ENCODE results near the gene TFEB. TPM values are rescaled to one million over a fixed set of nuclear protein-coding genes. Genes with fewer than 3 reads are reported as not detected.

Gene TFEB
- total RNA-seq, 2 experiments from 2014 or later = 14.9 to 15.0 TPM

DNA sequence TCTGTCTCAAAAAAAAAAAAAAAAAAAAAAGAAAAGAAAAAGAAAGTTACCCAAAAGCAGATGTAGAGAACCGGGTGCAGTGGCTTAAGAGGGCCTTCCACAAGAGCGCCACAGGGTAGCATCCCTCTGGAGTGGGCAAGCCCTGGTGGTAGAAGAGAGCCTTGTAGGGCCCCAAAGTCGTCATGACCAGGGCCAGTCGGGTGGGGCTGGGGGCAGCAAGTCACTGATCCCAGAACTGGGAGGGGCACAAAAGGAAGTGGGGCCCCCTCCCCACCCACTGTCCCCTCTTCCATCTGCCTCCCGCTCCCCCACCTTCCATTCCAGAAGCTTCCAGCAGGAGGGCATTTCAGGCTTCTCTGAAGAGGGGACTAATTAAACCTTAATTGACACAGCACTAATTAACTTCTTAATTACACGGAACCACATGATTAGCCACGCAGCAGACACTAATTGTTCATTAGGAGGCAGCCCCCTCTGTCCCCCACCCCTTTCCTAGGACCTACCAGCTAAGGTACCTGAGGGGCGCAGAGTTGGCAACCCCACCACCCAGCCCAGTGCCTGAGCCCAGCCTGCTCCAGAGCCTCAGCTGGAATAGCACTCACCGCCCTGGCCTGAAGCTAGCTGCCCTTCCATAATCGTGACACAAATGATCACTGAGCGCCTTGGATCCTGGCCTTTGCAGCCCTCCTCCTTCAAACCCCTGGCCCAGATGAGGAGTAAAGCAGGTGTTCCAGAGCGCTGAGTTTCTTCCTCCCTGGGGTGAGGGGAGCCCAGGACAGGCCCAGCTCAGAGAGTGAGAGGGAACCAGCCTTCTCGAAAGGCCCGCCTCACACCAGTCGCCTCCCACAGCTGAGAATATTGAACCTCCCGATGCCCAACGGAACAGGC is 62.3 kb downstream of the TFEB start:
- ChIA-PET CTCF (no interaction called here), POLR2A (no interaction called here)
- no peaks in the 10 kb centered on the region for H3K9me3 Mint-ChIP-seq
- no peak for DNase-seq
- H3K36me3 Mint-ChIP-seq (ENCODE audit: low read depth) = no peaks in the 10 kb centered on the region
- peaks cover 35% of the 10 kb centered on the region for H3K27me3 Mint-ChIP-seq
- H3K4me1 Mint-ChIP-seq = no peaks in the 10 kb centered on the region
- no peak overlapping the region for H3K27ac Mint-ChIP-seq
- no peak overlapping the region for H3K4me3 Mint-ChIP-seq

- Mint-ChIP-seq H3K4me3 (no peak overlapping the region), H3K27ac (no peak overlapping the region), H3K9me3 (no peaks in the 10 kb centered on the region), H3K36me3 (ENCODE audit: low read depth) (no peaks in the 10 kb centered on the region), H3K27me3 (peaks cover 42% of the 10 kb centered on the region), H3K4me1 (no peaks in the 10 kb centered on the region)
- DNase-seq = no peak
- POLR2A ChIA-PET = no interaction called here
- CTCF ChIA-PET = no interaction called here
These were observed 63.4 kb downstream of the TFEB start for GRCh38 chr6:41672016-41672415.

- Mint-ChIP-seq H3K27ac (no peak overlapping the region), H3K36me3 (ENCODE audit: low read depth) (no peaks in the 10 kb centered on the region), H3K9me3 (no peaks in the 10 kb centered on the region), H3K4me1 (no peaks in the 10 kb centered on the region), H3K4me3 (no peak overlapping the region), H3K27me3 (peaks cover 45% of the 10 kb centered on the region)
- no peak for DNase-seq
- ChIA-PET CTCF (interaction anchor here (1.4 kb wide), 1 partner anchor 12 kb away, joined by 7 read pairs; no protein-coding TSS in a partner anchor), POLR2A (no interaction called here)
These were observed 64.0 kb downstream of the TFEB start for GRCh38 chr6:41671376-41671775.

DNA sequence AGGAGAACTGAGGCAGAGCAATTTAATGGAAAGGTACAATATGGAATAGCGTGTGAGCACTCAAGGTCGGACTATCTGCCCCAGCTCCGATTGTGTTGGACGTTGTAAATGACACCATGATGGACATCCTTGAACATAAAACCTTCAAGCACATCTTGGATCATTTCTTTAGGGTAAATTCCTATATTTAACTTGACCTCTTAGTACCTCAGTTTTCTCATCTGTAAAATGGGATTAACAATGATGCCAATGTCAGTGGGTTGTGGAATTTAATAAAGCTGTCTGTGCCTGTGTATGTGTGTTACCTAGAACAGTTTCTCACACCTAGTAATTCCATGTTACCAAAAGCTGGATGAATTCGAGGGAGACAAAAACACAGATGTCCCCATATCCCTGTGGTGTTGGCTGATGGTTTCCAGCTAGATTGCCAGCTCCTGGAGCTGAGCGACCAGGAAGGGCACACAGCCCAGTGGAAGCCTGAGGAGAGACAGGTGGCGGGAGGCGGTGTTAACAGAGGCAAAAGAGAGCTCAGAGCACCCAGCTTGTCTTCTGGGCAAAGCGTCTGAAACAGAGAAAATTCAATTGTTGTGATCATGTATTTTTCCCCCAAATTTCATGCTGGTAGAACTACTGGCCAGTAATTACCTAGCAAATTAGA is 64.6 kb downstream of the TFEB start:
- no peak for DNase-seq
- peaks cover 39% of the 10 kb centered on the region for H3K27me3 Mint-ChIP-seq
- ChIA-PET POLR2A (no interaction called here), CTCF (interaction anchor here (1.4 kb wide), 1 partner anchor 12 kb away, joined by 7 read pairs; no protein-coding TSS in a partner anchor)
- H3K4me1 Mint-ChIP-seq = no peaks in the 10 kb centered on the region
- H3K27ac Mint-ChIP-seq = no peak overlapping the region
- H3K9me3 Mint-ChIP-seq = no peaks in the 10 kb centered on the region
- no peaks in the 10 kb centered on the region for H3K36me3 Mint-ChIP-seq (ENCODE audit: low read depth)
- H3K4me3 Mint-ChIP-seq = no peak overlapping the region

- no peak overlapping the region for H3K4me3 Mint-ChIP-seq
- ChIA-PET POLR2A (interaction anchor here (1.0 kb wide), 1 partner anchor 10 kb away, joined by 3 read pairs; no protein-coding TSS in a partner anchor), CTCF (no interaction called here)
- no peaks in the 10 kb centered on the region for H3K36me3 Mint-ChIP-seq (ENCODE audit: low read depth)
- peaks cover 39% of the 10 kb centered on the region for H3K27me3 Mint-ChIP-seq
- H3K27ac Mint-ChIP-seq = no peak overlapping the region
- DNase-seq = no peak
- H3K4me1 Mint-ChIP-seq = no peaks in the 10 kb centered on the region
- H3K9me3 Mint-ChIP-seq = no peaks in the 10 kb centered on the region
These were observed 66.4 kb downstream of the TFEB start for GRCh38 chr6:41668968-41669367.

- Mint-ChIP-seq H3K9me3 (no peaks in the 10 kb centered on the region), H3K4me3 (no peak overlapping the region), H3K27me3 (peaks cover 47% of the 10 kb centered on the region), H3K36me3 (ENCODE audit: low read depth) (no peaks in the 10 kb centered on the region), H3K27ac (no peak overlapping the region), H3K4me1 (no peaks in the 10 kb centered on the region)
- ChIA-PET CTCF (no interaction called here), POLR2A (no interaction called here)
- DNase-seq = no peak
These were observed 68.2 kb downstream of the TFEB start for GRCh38 chr6:41667195-41667594.

DNA sequence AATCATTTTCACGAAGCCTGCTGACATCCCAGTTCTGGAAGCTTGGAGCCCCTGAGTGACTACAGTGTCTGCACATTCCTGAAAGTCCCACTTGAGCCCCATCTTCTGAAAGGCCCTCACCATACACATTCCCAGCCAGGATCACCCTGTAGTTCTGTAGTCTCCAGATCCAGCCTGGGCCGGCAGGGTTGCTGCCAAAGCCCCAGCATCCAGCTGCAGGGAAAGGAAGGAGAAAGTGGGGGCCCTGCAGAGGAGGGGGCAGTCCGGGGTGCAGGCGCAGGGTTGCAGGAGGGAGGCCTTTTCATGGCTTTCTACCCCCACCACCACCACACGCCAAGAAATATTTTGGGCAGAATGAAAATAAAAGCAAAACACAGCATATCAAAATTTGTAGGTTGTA is 71.1 kb downstream of the TFEB start:
- ChIA-PET POLR2A (no interaction called here), CTCF (no interaction called here)
- H3K27me3 Mint-ChIP-seq = peaks cover 39% of the 10 kb centered on the region
- no peaks in the 10 kb centered on the region for H3K4me1 Mint-ChIP-seq
- no peaks in the 10 kb centered on the region for H3K36me3 Mint-ChIP-seq (ENCODE audit: low read depth)
- H3K9me3 Mint-ChIP-seq = no peaks in the 10 kb centered on the region
- no peak for DNase-seq
- H3K27ac Mint-ChIP-seq = no peak overlapping the region
- H3K4me3 Mint-ChIP-seq = no peak overlapping the region

- Mint-ChIP-seq H3K9me3 (no peaks in the 10 kb centered on the region), H3K4me3 (no peak overlapping the region), H3K36me3 (ENCODE audit: low read depth) (no peaks in the 10 kb centered on the region), H3K27me3 (peaks cover 36% of the 10 kb centered on the region), H3K4me1 (no peaks in the 10 kb centered on the region), H3K27ac (no peak overlapping the region)
- CTCF ChIA-PET = no interaction called here
- no peak for DNase-seq
- POLR2A ChIA-PET = no interaction called here
These were observed 71.8 kb downstream of the TFEB start for GRCh38 chr6:41663568-41663967.

GRCh38 chr6:41659935-41660334 is 75.5 kb downstream of the TFEB start:
- Mint-ChIP-seq H3K36me3 (ENCODE audit: low read depth) (no peaks in the 10 kb centered on the region), H3K27ac (no peak overlapping the region), H3K27me3 (peaks cover 34% of the 10 kb centered on the region), H3K4me3 (no peak overlapping the region), H3K9me3 (no peaks in the 10 kb centered on the region), H3K4me1 (no peaks in the 10 kb centered on the region)
- ChIA-PET POLR2A (no interaction called here), CTCF (interaction anchor here (1.1 to 1.6 kb wide), 2 partner anchors 28 to 235 kb away, joined by 3 read pairs; no protein-coding TSS in a partner anchor)
- no peak for DNase-seq

DNA sequence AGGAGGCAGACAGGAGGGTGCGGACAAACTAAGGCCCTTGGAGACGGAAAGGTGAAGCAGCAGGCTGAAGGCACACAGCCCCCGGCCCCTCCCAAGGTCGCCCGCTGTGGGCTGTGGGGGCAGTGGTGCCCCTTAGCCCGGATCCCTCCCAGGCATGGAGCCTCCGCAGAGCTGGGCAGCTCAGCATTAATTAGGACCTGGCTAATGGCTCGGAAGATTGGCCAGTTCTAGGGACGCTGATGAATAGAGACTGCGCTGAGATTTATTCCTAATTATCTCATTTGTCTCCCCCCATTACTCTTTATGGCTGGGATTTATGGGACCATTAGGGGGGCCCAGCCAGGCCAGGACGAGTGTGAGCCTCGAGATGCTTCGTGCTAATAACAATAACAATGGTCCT is 76.8 kb downstream of the TFEB start:
- CTCF ChIA-PET = no interaction called here
- Mint-ChIP-seq H3K4me3 (no peak overlapping the region), H3K9me3 (no peaks in the 10 kb centered on the region), H3K27ac (no peak overlapping the region), H3K27me3 (peaks cover 33% of the 10 kb centered on the region), H3K4me1 (no peaks in the 10 kb centered on the region), H3K36me3 (ENCODE audit: low read depth) (no peaks in the 10 kb centered on the region)
- no peak for DNase-seq
- POLR2A ChIA-PET = no interaction called here

GRCh38 chr6:41657131-41658094 is 78.0 kb downstream of the TFEB start:
- Mint-ChIP-seq H3K36me3 (ENCODE audit: low read depth) (no peaks in the 10 kb centered on the region), H3K9me3 (no peaks in the 10 kb centered on the region), H3K4me1 (no peaks in the 10 kb centered on the region), H3K4me3 (no peak overlapping the region), H3K27ac (no peak overlapping the region), H3K27me3 (peaks cover 27% of the 10 kb centered on the region)
- CTCF ChIA-PET = no interaction called here
- DNase-seq = no peak
- POLR2A ChIA-PET = no interaction called here

GRCh38 chr6:41656002-41656691 is 79.3 kb downstream of the TFEB start:
- POLR2A ChIA-PET = no interaction called here
- CTCF ChIA-PET = no interaction called here

DNA sequence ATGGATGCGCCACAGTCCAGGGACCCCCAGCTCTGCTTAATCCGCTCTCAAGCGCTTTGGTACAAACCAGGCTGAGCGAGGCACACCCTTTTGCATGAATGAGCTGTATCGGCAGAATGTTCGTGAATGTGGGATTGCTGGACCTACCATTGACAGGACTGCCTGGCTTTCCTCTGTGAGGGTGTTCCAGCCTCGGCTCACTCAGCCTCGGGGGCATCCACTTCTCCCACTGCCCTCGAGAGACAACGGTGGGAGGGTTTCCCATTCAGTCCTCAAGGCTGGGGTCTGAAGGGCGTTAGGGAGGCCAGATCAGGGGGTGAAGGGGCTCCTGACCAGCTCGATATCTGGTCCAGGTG is 79.8 kb downstream of the TFEB start:
- ChIA-PET CTCF (no interaction called here), POLR2A (no interaction called here)
- H3K27me3 Mint-ChIP-seq = peaks cover 14% of the 10 kb centered on the region
- DNase-seq = no peak
- no peaks in the 10 kb centered on the region for H3K4me1 Mint-ChIP-seq
- H3K27ac Mint-ChIP-seq = no peak overlapping the region
- no peaks in the 10 kb centered on the region for H3K9me3 Mint-ChIP-seq
- no peak overlapping the region for H3K4me3 Mint-ChIP-seq
- H3K36me3 Mint-ChIP-seq (ENCODE audit: low read depth) = no peaks in the 10 kb centered on the region

More at GRCh38 chr6:41656002-41656691, 79.3 kb downstream of the TFEB start:
- no peak for DNase-seq
- H3K9me3 Mint-ChIP-seq = no peaks in the 10 kb centered on the region
- H3K4me3 Mint-ChIP-seq = no peak overlapping the region
- H3K27me3 Mint-ChIP-seq = peaks cover 16% of the 10 kb centered on the region
- H3K27ac Mint-ChIP-seq = no peak overlapping the region
- no peaks in the 10 kb centered on the region for H3K4me1 Mint-ChIP-seq
- H3K36me3 Mint-ChIP-seq (ENCODE audit: low read depth) = no peaks in the 10 kb centered on the region

All from activated CD4-positive, alpha-beta memory T cell treated with anti-CD3 and anti-CD28 coated beads, Interleukin-2, amount 10 ng/mL, durations not matched to agents 7 days and 5 days (primary cell).